Neural crest cell (in vitro differentiated cells): Measurements from ENCODE around the gene KCNMA1. TPM values are rescaled to one million over a fixed set of nuclear protein-coding genes. Genes with fewer than 3 reads are reported as not detected.

Experiments
- DNase-seq: peaks from one replicate; pipeline ENCODE4 v3.0.0; 2021; ENCODE audit warnings: low read depth, mixed read lengths, low spot score
- H3K27ac Mint-ChIP-seq: one replicate; pipeline ENCODE4 v1.8.0; 2021; ENCODE audit warnings: mild to moderate bottlenecking, mixed read lengths; ENCODE audit not compliant: unreplicated experiment
- H3K27me3 Mint-ChIP-seq: 2 replicates; pipeline ENCODE4 v1.8.0; 2021; ENCODE audit warnings: low read depth, mild to moderate bottlenecking, mixed read lengths
- H3K36me3 Mint-ChIP-seq: 2 replicates; pipeline ENCODE4 v1.8.0; 2021; ENCODE audit warnings: low read depth, mild to moderate bottlenecking, mixed read lengths
- H3K4me1 Mint-ChIP-seq: 2 replicates; pipeline ENCODE4 v1.8.0; 2021; ENCODE audit warnings: mixed read lengths
- H3K4me3 Mint-ChIP-seq: one replicate; pipeline ENCODE4 v1.8.0; 2021; ENCODE audit warnings: mild to moderate bottlenecking, mixed read lengths
- H3K9me3 Mint-ChIP-seq: 2 replicates; pipeline ENCODE4 v1.8.0; 2021; ENCODE audit warnings: mixed read lengths
- total RNA-seq: library from RNA; stranded (reverse); gene quantifications from 2 replicates; pipeline ENCODE4 v1.2.1, GENCODE V29; 2021
- TF ChIP-seq, protein P1 (sequence below): fragments of 200-600 bp; sonication (generic); conservative IDR thresholded peaks from 2 replicates; pipeline ENCODE4 v1.5.0; 2021; ENCODE audit warnings: antibody characterized with exemption, mild to moderate bottlenecking

The KCNMA1 gene
- total RNA-seq, 1 donor from 2014 or later = 1.7 TPM

- TF ChIP-seq, protein P1, sequence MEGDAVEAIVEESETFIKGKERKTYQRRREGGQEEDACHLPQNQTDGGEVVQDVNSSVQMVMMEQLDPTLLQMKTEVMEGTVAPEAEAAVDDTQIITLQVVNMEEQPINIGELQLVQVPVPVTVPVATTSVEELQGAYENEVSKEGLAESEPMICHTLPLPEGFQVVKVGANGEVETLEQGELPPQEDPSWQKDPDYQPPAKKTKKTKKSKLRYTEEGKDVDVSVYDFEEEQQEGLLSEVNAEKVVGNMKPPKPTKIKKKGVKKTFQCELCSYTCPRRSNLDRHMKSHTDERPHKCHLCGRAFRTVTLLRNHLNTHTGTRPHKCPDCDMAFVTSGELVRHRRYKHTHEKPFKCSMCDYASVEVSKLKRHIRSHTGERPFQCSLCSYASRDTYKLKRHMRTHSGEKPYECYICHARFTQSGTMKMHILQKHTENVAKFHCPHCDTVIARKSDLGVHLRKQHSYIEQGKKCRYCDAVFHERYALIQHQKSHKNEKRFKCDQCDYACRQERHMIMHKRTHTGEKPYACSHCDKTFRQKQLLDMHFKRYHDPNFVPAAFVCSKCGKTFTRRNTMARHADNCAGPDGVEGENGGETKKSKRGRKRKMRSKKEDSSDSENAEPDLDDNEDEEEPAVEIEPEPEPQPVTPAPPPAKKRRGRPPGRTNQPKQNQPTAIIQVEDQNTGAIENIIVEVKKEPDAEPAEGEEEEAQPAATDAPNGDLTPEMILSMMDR = no peak
- Mint-ChIP-seq H3K4me3 (no peak overlapping the region), H3K27ac (peak overlapping the region; percentile 79), H3K36me3 (no peaks in the 10 kb centered on the region), H3K9me3 (no peaks in the 10 kb centered on the region), H3K27me3 (no peaks in the 10 kb centered on the region), H3K4me1 (peaks cover 29% of the 10 kb centered on the region)
- no peak for DNase-seq
These were observed 122.7 kb downstream of the KCNMA1 start for GRCh38 chr10:77514870-77515269.

DNA sequence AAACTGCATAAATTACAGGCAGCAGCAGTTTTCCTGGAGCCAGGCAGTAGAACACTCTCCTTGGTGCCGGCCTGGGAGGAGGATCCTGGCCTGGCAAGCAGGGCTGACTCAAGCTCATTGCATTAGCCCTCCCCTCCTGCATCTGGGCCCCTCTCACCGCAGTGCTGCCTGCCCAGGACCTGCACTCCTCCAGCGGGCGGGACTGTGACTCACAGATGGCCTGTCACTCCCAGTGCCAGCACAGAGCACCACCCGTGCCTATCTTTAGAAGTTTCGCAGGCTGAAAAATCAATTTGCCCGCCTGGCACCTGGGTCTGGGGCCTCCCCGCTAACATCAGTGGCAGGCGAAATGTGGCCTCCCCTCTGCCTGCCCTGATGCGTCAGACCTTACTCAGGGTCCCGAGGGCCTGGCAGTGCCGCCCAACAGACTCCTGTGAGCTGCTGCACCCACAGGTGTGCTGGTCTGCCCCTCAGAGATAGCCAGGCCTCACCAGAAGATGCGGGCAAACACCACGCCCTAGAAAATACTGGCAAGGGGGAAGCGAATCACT lies 123.8 kb downstream of the KCNMA1 start:
- Mint-ChIP-seq H3K4me3 (no peak overlapping the region), H3K27ac (no peak overlapping the region), H3K36me3 (no peaks in the 10 kb centered on the region), H3K27me3 (no peaks in the 10 kb centered on the region), H3K4me1 (peaks cover 29% of the 10 kb centered on the region), H3K9me3 (no peaks in the 10 kb centered on the region)
- TF ChIP-seq, protein P1 = no peak
- DNase-seq = no peak

GRCh38 chr10:77513220-77513619 lies 124.4 kb downstream of the KCNMA1 start:
- H3K27me3 Mint-ChIP-seq = no peaks in the 10 kb centered on the region
- TF ChIP-seq, protein P1 = no peak
- H3K9me3 Mint-ChIP-seq = no peaks in the 10 kb centered on the region
- no peak overlapping the region for H3K4me3 Mint-ChIP-seq
- no peak overlapping the region for H3K27ac Mint-ChIP-seq
- DNase-seq = no peak
- H3K36me3 Mint-ChIP-seq = no peaks in the 10 kb centered on the region
- peaks cover 29% of the 10 kb centered on the region for H3K4me1 Mint-ChIP-seq

DNA sequence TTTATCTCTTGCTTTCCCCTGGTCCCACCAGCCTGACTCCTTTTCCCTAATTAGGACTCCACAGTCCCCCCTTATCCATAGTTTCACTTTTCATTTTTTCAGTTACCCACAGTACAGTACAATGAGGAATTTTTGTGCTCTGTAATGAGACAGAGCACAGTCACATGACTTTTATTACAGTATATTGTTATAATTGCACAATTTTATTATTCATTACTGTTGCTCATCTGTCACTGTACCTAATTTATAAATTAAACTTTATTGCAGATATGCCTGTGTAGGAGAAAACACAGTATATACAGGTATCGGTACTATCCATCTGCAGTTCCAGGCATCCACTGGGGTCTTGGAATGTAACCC lies 125.4 kb downstream of the KCNMA1 start:
- no peak for DNase-seq
- TF ChIP-seq, protein P1 = no peak
- Mint-ChIP-seq H3K9me3 (no peaks in the 10 kb centered on the region), H3K4me1 (peaks cover 29% of the 10 kb centered on the region), H3K27ac (no peak overlapping the region), H3K36me3 (no peaks in the 10 kb centered on the region), H3K4me3 (no peak overlapping the region), H3K27me3 (peaks cover 3% of the 10 kb centered on the region)

DNA sequence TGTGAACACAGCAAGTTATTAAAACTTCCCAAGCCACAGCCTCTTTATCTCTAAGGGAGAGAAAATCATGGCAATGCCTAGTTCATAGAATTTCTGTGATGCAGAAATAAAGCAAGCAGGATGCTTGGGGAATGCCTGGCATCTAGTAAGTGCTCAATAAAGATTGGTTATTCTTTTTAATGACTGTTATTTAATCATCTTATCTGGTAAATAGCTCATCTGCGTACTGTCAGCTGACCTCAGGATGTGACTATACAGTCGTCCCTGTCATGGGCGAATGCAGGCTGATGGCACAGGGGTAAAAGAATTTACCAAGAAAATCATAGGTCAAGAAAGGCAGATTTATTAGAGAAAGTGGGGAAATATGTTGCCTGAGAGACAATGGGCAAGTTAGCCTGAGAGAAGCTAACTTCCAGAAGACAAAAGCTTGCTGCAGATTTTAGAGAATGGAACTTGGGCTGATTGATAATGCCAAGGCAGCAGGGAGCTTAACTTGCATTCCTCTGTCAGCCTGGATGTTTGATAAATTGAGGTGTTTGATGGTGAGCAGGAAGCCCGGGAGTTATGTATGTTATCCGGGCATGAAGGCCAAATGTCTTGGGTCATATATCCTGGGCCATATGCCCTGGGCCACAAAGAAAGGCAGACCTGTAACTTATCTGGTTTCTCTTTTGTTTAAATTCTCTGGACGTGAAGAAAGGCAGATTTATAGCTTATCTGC lies 126.0 kb downstream of the KCNMA1 start:
- DNase-seq = no peak
- H3K27me3 Mint-ChIP-seq = peaks cover 4% of the 10 kb centered on the region
- no peaks in the 10 kb centered on the region for H3K36me3 Mint-ChIP-seq
- peaks cover 29% of the 10 kb centered on the region for H3K4me1 Mint-ChIP-seq
- H3K4me3 Mint-ChIP-seq = no peak overlapping the region
- no peak overlapping the region for H3K27ac Mint-ChIP-seq
- H3K9me3 Mint-ChIP-seq = no peaks in the 10 kb centered on the region
- TF ChIP-seq, protein P1 = no peak
